Glutamatergic neuron (in vitro differentiated cells): Measurements from ENCODE around the gene RSPH3. TPM values are rescaled to one million over a fixed set of nuclear protein-coding genes. Genes with fewer than 3 reads are reported as not detected.

ENCODE experiments used
- DNase-seq: peaks from one replicate; pipeline ENCODE4 v3.0.0; 2022
- H3K27ac Mint-ChIP-seq: one replicate; pipeline ENCODE4 v1.8.0; 2020; ENCODE audit warnings: mild to moderate bottlenecking, mixed read lengths, inconsistent platforms; ENCODE audit not compliant: unreplicated experiment
- H3K27me3 Mint-ChIP-seq: one replicate; pipeline ENCODE4 v1.8.0; 2020; ENCODE audit warnings: mild to moderate bottlenecking, moderate library complexity, mixed read lengths, inconsistent platforms; ENCODE audit not compliant: unreplicated experiment
- H3K36me3 Mint-ChIP-seq: one replicate; pipeline ENCODE4 v1.8.0; 2020; ENCODE audit warnings: mild to moderate bottlenecking, mixed read lengths, inconsistent platforms; ENCODE audit not compliant: unreplicated experiment
- H3K4me1 Mint-ChIP-seq: one replicate; pipeline ENCODE4 v1.8.0; 2020; ENCODE audit warnings: mild to moderate bottlenecking, low read depth, mixed read lengths, inconsistent platforms; ENCODE audit not compliant: unreplicated experiment
- H3K4me3 Mint-ChIP-seq: one replicate; pipeline ENCODE4 v1.8.0; 2020; ENCODE audit warnings: mild to moderate bottlenecking, mixed read lengths, inconsistent platforms; ENCODE audit not compliant: unreplicated experiment
- H3K9me3 Mint-ChIP-seq: one replicate; pipeline ENCODE4 v1.8.0; 2020; ENCODE audit warnings: mild to moderate bottlenecking, moderate library complexity, mixed read lengths, inconsistent platforms; ENCODE audit not compliant: unreplicated experiment
- CTCF ChIP-seq: fragments of 200-600 bp; sonication (generic); IDR thresholded peaks from one replicate; pipeline ENCODE4 v1.5.0; 2021; ENCODE audit not compliant: partially characterized antibody, unreplicated experiment
- long read RNA-seq: library from polyadenylated mRNA; unstranded; transcript quantifications from one replicate; pipeline ENCODE4 v2.0.0, GENCODE V29; 2020; ENCODE audit not compliant: unreplicated experiment
- total RNA-seq: library from RNA; stranded (reverse); fragmentation: NEBNext Ultra II Directional; extraction: Animal tissue kit (Norgen Biotek cat#: 25700); gene quantifications from one replicate; pipeline ENCODE4 v1.2.1, GENCODE V29; 2021; ENCODE audit not compliant: unreplicated experiment

RSPH3 gene
- total RNA-seq = 4.6 TPM
- long read RNA-seq, partial matches to known transcripts = 0 of 2 reads
- long read RNA-seq, other reads (novel, unspliced or antisense) = 1 of 2 reads

- peak within 1 kb of the TSS; percentile 85 for H3K27ac Mint-ChIP-seq
- H3K4me3 Mint-ChIP-seq = peak within 1 kb of the TSS; percentile 95
- H3K36me3 Mint-ChIP-seq = peaks cover 4% of the 10 kb centered on the region
- H3K27me3 Mint-ChIP-seq = peaks cover 3% of the 10 kb centered on the region
- peaks cover 2% of the 10 kb centered on the region for H3K9me3 Mint-ChIP-seq
- H3K4me1 Mint-ChIP-seq = peaks cover 7% of the 10 kb centered on the region
- peak; percentile 96 for DNase-seq
- no peak for TF ChIP-seq CTCF
Measured at GRCh38 chr6:158999666-159000403, at the start of gene RSPH3. TSS of gene RSPH3 (minus strand) at chr6:159000202. CDS start at chr6:158999550, 652 bp downstream.

GRCh38 chr6:159047891-159048685 lies 48.1 kb upstream of the RSPH3 start:
- no peaks in the 10 kb centered on the region for H3K27me3 Mint-ChIP-seq
- H3K36me3 Mint-ChIP-seq = no peaks in the 10 kb centered on the region
- H3K4me3 Mint-ChIP-seq = no peak overlapping the region
- no peak overlapping the region for H3K27ac Mint-ChIP-seq
- no peak for DNase-seq
- H3K9me3 Mint-ChIP-seq = no peaks in the 10 kb centered on the region
- no peak for TF ChIP-seq CTCF
- peaks cover 13% of the 10 kb centered on the region for H3K4me1 Mint-ChIP-seq

- Mint-ChIP-seq H3K4me1 (peaks cover 13% of the 10 kb centered on the region), H3K27ac (no peak overlapping the region), H3K4me3 (no peak overlapping the region), H3K36me3 (no peaks in the 10 kb centered on the region), H3K27me3 (no peaks in the 10 kb centered on the region), H3K9me3 (no peaks in the 10 kb centered on the region)
- no peak for TF ChIP-seq CTCF
- no peak for DNase-seq
Measured at GRCh38 chr6:159045801-159046200, 45.8 kb upstream of the RSPH3 start.

GRCh38 chr6:159044899-159045727 lies 45.1 kb upstream of the RSPH3 start, which contains the start of gene TAGAP:
TSS of gene TAGAP (minus strand) at chr6:159044991. CDS start at chr6:159044146, 845 bp downstream.
- peaks cover 13% of the 10 kb centered on the region for H3K4me1 Mint-ChIP-seq
- no peaks in the 10 kb centered on the region for H3K9me3 Mint-ChIP-seq
- no peaks in the 10 kb centered on the region for H3K27me3 Mint-ChIP-seq
- no peak for TF ChIP-seq CTCF
- H3K36me3 Mint-ChIP-seq = no peaks in the 10 kb centered on the region
- H3K4me3 Mint-ChIP-seq = peak within 1 kb of the TSS; percentile 41
- no peak for DNase-seq
- H3K27ac Mint-ChIP-seq = no peak within 1 kb of the TSS
